GM13976 (cell line): ENCODE measurements around the gene PPIE.

Source experiments
- DNase-seq: peaks from one replicate; pipeline ENCODE4 v3.0.0; 2012; ENCODE audit warnings: low spot score
- CTCF ChIP-seq: IDR thresholded peaks from 2 replicates; pipeline ENCODE4 v1.5.1; 2012; ENCODE audit warnings: borderline replicate concordance, mild to moderate bottlenecking; ENCODE audit not compliant: insufficient read depth; ENCODE audit errors: extremely low read depth, missing control alignments, control extremely low read depth
- in situ Hi-C: fragments of 300-500 bp; cut with MboI; formaldehyde crosslinking; loops from one replicate; pipeline ENCODE4 v1.12.0; 2022; ENCODE audit warnings: low sequenced_read_pairs, mixed read lengths, inconsistent platforms; ENCODE audit not compliant: unreplicated experiment

PPIE gene

GRCh38 chr1:39735731-39736130 is 3.0 kb upstream of the PPIE start:
- in situ Hi-C loops, result no loop called here
- DNase-seq, result no peak

GRCh38 chr1:39737546-39738169 is 1.0 kb upstream of the PPIE start:
- no peak for TF ChIP-seq CTCF
- in situ Hi-C loops, result no loop called here
- DNase-seq, result no peak

More at GRCh38 chr1:39735731-39736130, 3.0 kb upstream of the PPIE start:
- no peak for TF ChIP-seq CTCF

GRCh38 chr1:39745016-39745670 is 6.5 kb downstream of the PPIE start:
- in situ Hi-C loops, result no loop called here
- TF ChIP-seq CTCF, result no peak
- no peak for DNase-seq

- TF ChIP-seq CTCF, result no peak
- in situ Hi-C loops, result no loop called here
- DNase-seq, result no peak
These were observed 12.9 kb downstream of the PPIE start for GRCh38 chr1:39751595-39751994.

- no peak for TF ChIP-seq CTCF
- in situ Hi-C loops, result no loop called here
- no peak for DNase-seq
These were observed 14.0 kb downstream of the PPIE start for GRCh38 chr1:39752703-39753102.

- in situ Hi-C loops, result no loop called here
- no peak for TF ChIP-seq CTCF
- DNase-seq, result no peak
These were observed 14.7 kb downstream of the PPIE start for GRCh38 chr1:39753132-39754025.
